GM12891 (cell line): ENCODE measurements around the gene BID.

Experiments used
- PAX5 ChIP-seq: IDR thresholded peaks from 2 replicates; pipeline ENCODE4 v1.6.1; 2011; ENCODE audit warnings: low read length, moderate library complexity, mild to moderate bottlenecking; ENCODE audit not compliant: insufficient read depth, severe bottlenecking
- POLR2A ChIP-seq: IDR thresholded peaks from 2 replicates; pipeline ENCODE4 v1.6.1; 2011; ENCODE audit warnings: low read depth, low read length, control low read depth
- POLR2AphosphoS5 ChIP-seq: IDR thresholded peaks from 2 replicates; pipeline ENCODE4 v1.6.1; 2011; ENCODE audit warnings: low read depth, low read length, control low read depth
- POU2F2 ChIP-seq: IDR thresholded peaks from 2 replicates; pipeline ENCODE4 v1.6.1; 2011; ENCODE audit warnings: low read depth, mild to moderate bottlenecking, control low read depth, low read length, moderate library complexity
- SPI1 ChIP-seq: IDR thresholded peaks from 2 replicates; pipeline ENCODE4 v1.6.1; 2011; ENCODE audit warnings: low read depth, low read length, control low read depth
- TAF1 ChIP-seq: IDR thresholded peaks from 2 replicates; pipeline ENCODE4 v1.6.1; 2011; ENCODE audit warnings: low read depth, low read length, control low read depth

GRCh38 chr22:17782621-17783020 lies 8.4 kb upstream of the BID start:
- TF ChIP-seq POLR2AphosphoS5: no peak
- no peak for TF ChIP-seq POLR2A
- no peak for TF ChIP-seq SPI1
- no peak for TF ChIP-seq POU2F2
- no peak for TF ChIP-seq TAF1
- TF ChIP-seq PAX5: no peak
